HCT116 (cell line): ENCODE results near the gene NSUN2. TPM values are rescaled to one million over a fixed set of nuclear protein-coding genes. Genes with fewer than 3 reads are reported as not detected.

ENCODE experiments used
- ATAC-seq: fragments of 200-7000 bp; cut with Tn5 transposase; 2 replicates; pipeline ENCODE4 v1.9.1; 2020; ENCODE audit warnings: mild to moderate bottlenecking, moderate library complexity
- BruUV-seq: library from RNA; stranded (reverse); fragments of 400-500 nt; replicated peaks from 2 replicates; lab custom pipeline; 2021; lab: Mats Ljungman, UMichigan
- CTCF ChIA-PET: fragments of 300-600 bp; sonication (Branson Sonifier 250); formaldehyde crosslinking; loops from one replicate; lab custom pipeline; 2021; ENCODE audit warnings: antibody characterized with exemption; lab: Charles Lee
- POLR2A ChIA-PET: fragments of 300-600, 350-600 bp; sonication (Branson Sonifier 250); formaldehyde crosslinking; loops from one replicate; lab custom pipeline; 2021; ENCODE audit warnings: antibody characterized with exemption; lab: Charles Lee
- RAD21 ChIA-PET, 2 experiments: fragments of 300-600 bp; sonication (Branson Sonifier 250); formaldehyde crosslinking; loops; one replicate each; lab custom pipeline; 2023; ENCODE audit warnings: low total read pairs in 2 of 2; ENCODE audit not compliant: uncharacterized antibody in 2 of 2, unreplicated experiment in 2 of 2, low non-redundant PET in 1 of 2; lab: Charles Lee
- DNase-seq: peaks from one replicate; pipeline ENCODE4 v3.0.0-alpha.2; 2010; ENCODE audit warnings: low read depth, low spot score
- H2AFZ ChIP-seq: fragments of 200-600 bp; shearing (Covaris generic), sonication (generic); 2 replicates; pipeline ENCODE4 v1.6.1; 2017; ENCODE audit warnings: low read depth, mixed run types, mixed read lengths, antibody characterized with exemption, low read length; ENCODE audit not compliant: poor library complexity, severe bottlenecking
- H3K27ac ChIP-seq: 2 replicates; pipeline ENCODE4 v1.5.1; 2012; ENCODE audit warnings: low read depth, low read length
- H3K27me3 ChIP-seq: fragments of 200-600 bp; sonication (generic); 2 replicates; pipeline ENCODE4 v1.6.1; 2016; ENCODE audit warnings: mixed run types, low read length, mixed read lengths; ENCODE audit not compliant: insufficient read depth
- H3K36me3 ChIP-seq, 2 experiments: fragments of 200-500 bp in 1 of 2; fragments of 200-600 bp in 1 of 2; sonication (Bioruptor generic) in 1 of 2; sonication (generic) in 1 of 2; 2 replicates each; pipeline versions ENCODE4 v1.5.1 to v1.6.1; 2014 to 2016; ENCODE audit warnings: low read length in 2 of 2, inconsistent platforms in 1 of 2, mixed read lengths in 1 of 2, mixed run types in 1 of 2; ENCODE audit not compliant: insufficient read depth in 2 of 2, control insufficient read depth in 1 of 2
- H3K4me1 ChIP-seq, 2 experiments: fragments of 200-600 bp in 1 of 2; sonication (generic) in 1 of 2; 2 replicates each; pipeline versions ENCODE4 v1.5.1 to v1.6.1; 2012 to 2017; ENCODE audit warnings: low read length in 2 of 2, inconsistent platforms in 1 of 2, mild to moderate bottlenecking in 1 of 2, mixed read lengths in 1 of 2, mixed run types in 1 of 2, moderate library complexity in 1 of 2; ENCODE audit not compliant: insufficient read depth in 2 of 2, control insufficient read depth in 1 of 2
- H3K4me2 ChIP-seq: fragments of 200-600 bp; sonication (generic); 2 replicates; pipeline ENCODE4 v1.6.1; 2017; ENCODE audit warnings: mixed run types, low read length, mixed read lengths
- H3K4me3 ChIP-seq, 2 experiments: fragments of 200-600 bp in 1 of 2; sonication (generic) in 1 of 2; replicated peaks in 1 of 2; 2 replicates each; pipeline ENCODE4 v1.5.1; 2011 to 2016; ENCODE audit warnings: low read length in 2 of 2, control low read depth in 1 of 2, low read depth in 1 of 2, mild to moderate bottlenecking in 1 of 2, mixed read lengths in 1 of 2, mixed run types in 1 of 2
- H3K79me2 ChIP-seq: fragments of 200-600 bp; sonication (generic); 2 replicates; pipeline ENCODE4 v1.6.1; 2017; ENCODE audit warnings: mild to moderate bottlenecking, mixed run types, low read length, moderate library complexity, mixed read lengths; ENCODE audit not compliant: insufficient read depth
- H3K9ac ChIP-seq: fragments of 200-600 bp; sonication (generic); 2 replicates; pipeline ENCODE4 v1.6.1; 2016; ENCODE audit warnings: low read length, mixed read lengths
- H3K9me2 ChIP-seq: fragments of 200-600 bp; sonication (generic), shearing (Covaris generic); 2 replicates; pipeline ENCODE4 v1.6.1; 2017; ENCODE audit warnings: mixed run types, mild to moderate bottlenecking, moderate library complexity; ENCODE audit not compliant: insufficient read depth
- H3K9me3 ChIP-seq, 2 experiments: fragments of 200-500 bp in 1 of 2; fragments of 200-600 bp in 1 of 2; sonication (Bioruptor generic) in 1 of 2; sonication (generic) in 1 of 2; 2 replicates each; pipeline ENCODE4 v1.6.1; 2014 to 2017; ENCODE audit warnings: low read length in 2 of 2, mixed read lengths in 2 of 2, inconsistent platforms in 1 of 2, low read depth in 1 of 2, mild to moderate bottlenecking in 1 of 2, mixed run types in 1 of 2, moderate library complexity in 1 of 2; ENCODE audit not compliant: control insufficient read depth in 1 of 2, insufficient read depth in 1 of 2
- H4K20me1 ChIP-seq: fragments of 200-600 bp; sonication (generic), shearing (Covaris generic); 2 replicates; pipeline ENCODE4 v1.6.1; 2017; ENCODE audit warnings: mixed run types, mild to moderate bottlenecking, moderate library complexity; ENCODE audit not compliant: insufficient read depth
- CBX3 ChIP-seq: IDR thresholded peaks from 2 replicates; pipeline ENCODE4 v1.6.1; 2012; ENCODE audit warnings: low read depth
- EZH2 ChIP-seq: fragments of 200-600 bp; sonication (generic); IDR thresholded peaks from 2 replicates; pipeline ENCODE4 v1.6.1; 2017; ENCODE audit warnings: antibody characterized with exemption, mixed run types
- POLR2A ChIP-seq: IDR thresholded peaks from 2 replicates; pipeline ENCODE4 v1.7.0; 2011; ENCODE audit warnings: borderline replicate concordance; ENCODE audit not compliant: insufficient read depth, insufficient read length; ENCODE audit errors: extremely low read depth
- POLR2AphosphoS5 ChIP-seq: IDR thresholded peaks from 2 replicates; pipeline ENCODE4 v1.6.1; 2011; ENCODE audit warnings: mild to moderate bottlenecking, low read depth, low read length, moderate library complexity
- SP1 ChIP-seq: IDR thresholded peaks from 2 replicates; pipeline ENCODE4 v1.6.1; 2012; ENCODE audit warnings: low read depth
- ZNF274 ChIP-seq: fragments of 200-500 bp; sonication (Bioruptor generic); IDR thresholded peaks from 2 replicates; pipeline ENCODE4 v1.6.1; 2014; ENCODE audit warnings: mild to moderate bottlenecking, low read depth, low read length, inconsistent platforms
- intact Hi-C: fragments of 100-400 bp; cut with micrococcal nuclease; formaldehyde crosslinking; loops from 2 replicates; pipeline ENCODE4 v1.10.0; 2022
- total RNA-seq: library from RNA; stranded (reverse); gene quantifications from one replicate; pipeline ENCODE4 v1.2.1, GENCODE V29; 2021; ENCODE audit not compliant: unreplicated experiment
- TF ChIP-seq, protein P1 (sequence below): IDR thresholded peaks from 2 replicates; pipeline ENCODE4 v1.6.1; 2012
- TF ChIP-seq, protein P2 (sequence below): IDR thresholded peaks from 2 replicates; pipeline ENCODE4 v1.6.1; 2011; ENCODE audit warnings: mild to moderate bottlenecking, low read length, moderate library complexity; ENCODE audit not compliant: insufficient replicate concordance; ENCODE audit errors: extremely low read depth

Gene NSUN2
- total RNA-seq, 1 experiment from 2014 or later = 101 TPM

DNA sequence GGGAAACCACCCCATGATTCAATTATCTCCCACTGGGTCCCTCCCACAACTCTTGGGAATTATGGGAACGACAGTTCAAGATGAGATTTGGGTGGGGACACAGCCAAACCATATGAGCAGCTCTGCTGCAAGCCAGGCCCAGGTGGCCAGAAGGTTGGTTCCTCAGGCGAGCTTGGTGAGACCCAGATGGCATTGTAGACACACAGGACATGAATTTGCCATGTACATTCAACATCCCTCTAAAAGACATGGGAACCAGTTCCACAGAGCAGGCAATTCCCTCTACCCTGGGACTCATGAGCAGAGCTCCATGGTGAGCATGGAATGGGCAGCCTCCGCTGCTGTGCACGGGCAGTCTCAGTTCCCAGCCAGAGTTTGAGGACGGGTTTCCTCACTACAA is 53.3 kb downstream of the NSUN2 start:
- no peaks in the 10 kb centered on the region for H4K20me1 ChIP-seq
- H3K9ac ChIP-seq = no peak overlapping the region
- no peaks in the 10 kb centered on the region for H3K4me1 ChIP-seq
- no peaks in the 10 kb centered on the region for H3K36me3 ChIP-seq
- ChIA-PET POLR2A (no interaction called here), RAD21 (no interaction called here), CTCF (no interaction called here)
- no peaks in the 10 kb centered on the region for H3K79me2 ChIP-seq
- H3K4me2 ChIP-seq = no peak overlapping the region
- H3K27ac ChIP-seq = no peak overlapping the region
- no peak overlapping the region for H2AFZ ChIP-seq
- intact Hi-C loops = no loop called here
- ATAC-seq (no peak), DNase-seq (no peak)
- H3K9me3 ChIP-seq = no peaks in the 10 kb centered on the region
- no peak for TF ChIP-seq POLR2AphosphoS5
- no peak for TF ChIP-seq POLR2A
- no peak for TF ChIP-seq ZNF274
- no peak for TF ChIP-seq EZH2
- TF ChIP-seq, protein P1, sequence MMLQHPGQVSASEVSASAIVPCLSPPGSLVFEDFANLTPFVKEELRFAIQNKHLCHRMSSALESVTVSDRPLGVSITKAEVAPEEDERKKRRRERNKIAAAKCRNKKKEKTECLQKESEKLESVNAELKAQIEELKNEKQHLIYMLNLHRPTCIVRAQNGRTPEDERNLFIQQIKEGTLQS = no peak
- TF ChIP-seq CBX3 = no peak
- TF ChIP-seq, protein P2, sequence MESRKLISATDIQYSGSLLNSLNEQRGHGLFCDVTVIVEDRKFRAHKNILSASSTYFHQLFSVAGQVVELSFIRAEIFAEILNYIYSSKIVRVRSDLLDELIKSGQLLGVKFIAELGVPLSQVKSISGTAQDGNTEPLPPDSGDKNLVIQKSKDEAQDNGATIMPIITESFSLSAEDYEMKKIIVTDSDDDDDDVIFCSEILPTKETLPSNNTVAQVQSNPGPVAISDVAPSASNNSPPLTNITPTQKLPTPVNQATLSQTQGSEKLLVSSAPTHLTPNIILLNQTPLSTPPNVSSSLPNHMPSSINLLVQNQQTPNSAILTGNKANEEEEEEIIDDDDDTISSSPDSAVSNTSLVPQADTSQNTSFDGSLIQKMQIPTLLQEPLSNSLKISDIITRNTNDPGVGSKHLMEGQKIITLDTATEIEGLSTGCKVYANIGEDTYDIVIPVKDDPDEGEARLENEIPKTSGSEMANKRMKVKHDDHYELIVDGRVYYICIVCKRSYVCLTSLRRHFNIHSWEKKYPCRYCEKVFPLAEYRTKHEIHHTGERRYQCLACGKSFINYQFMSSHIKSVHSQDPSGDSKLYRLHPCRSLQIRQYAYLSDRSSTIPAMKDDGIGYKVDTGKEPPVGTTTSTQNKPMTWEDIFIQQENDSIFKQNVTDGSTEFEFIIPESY = no peak
- no peak for TF ChIP-seq SP1
- no peak overlapping the region for H3K4me3 ChIP-seq
- H3K27me3 ChIP-seq = peaks cover 27% of the 10 kb centered on the region; the same call in 1 of the 2 replicates
- H3K9me2 ChIP-seq = no peaks in the 10 kb centered on the region
- no TSS peak for BruUV-seq
